HG03097 (cell line): ENCODE data around the gene SRRT.
A peak's percentile ranks its signal among the peaks of the same experiment; 100 is the strongest.

Experiments used
- ATAC-seq: cut with Tn5 transposase; IDR thresholded peaks from one replicate; pipeline ENCODE4 v1.9.1; 2021; ENCODE audit not compliant: unreplicated experiment, low FRiP score

SRRT gene, protein sequence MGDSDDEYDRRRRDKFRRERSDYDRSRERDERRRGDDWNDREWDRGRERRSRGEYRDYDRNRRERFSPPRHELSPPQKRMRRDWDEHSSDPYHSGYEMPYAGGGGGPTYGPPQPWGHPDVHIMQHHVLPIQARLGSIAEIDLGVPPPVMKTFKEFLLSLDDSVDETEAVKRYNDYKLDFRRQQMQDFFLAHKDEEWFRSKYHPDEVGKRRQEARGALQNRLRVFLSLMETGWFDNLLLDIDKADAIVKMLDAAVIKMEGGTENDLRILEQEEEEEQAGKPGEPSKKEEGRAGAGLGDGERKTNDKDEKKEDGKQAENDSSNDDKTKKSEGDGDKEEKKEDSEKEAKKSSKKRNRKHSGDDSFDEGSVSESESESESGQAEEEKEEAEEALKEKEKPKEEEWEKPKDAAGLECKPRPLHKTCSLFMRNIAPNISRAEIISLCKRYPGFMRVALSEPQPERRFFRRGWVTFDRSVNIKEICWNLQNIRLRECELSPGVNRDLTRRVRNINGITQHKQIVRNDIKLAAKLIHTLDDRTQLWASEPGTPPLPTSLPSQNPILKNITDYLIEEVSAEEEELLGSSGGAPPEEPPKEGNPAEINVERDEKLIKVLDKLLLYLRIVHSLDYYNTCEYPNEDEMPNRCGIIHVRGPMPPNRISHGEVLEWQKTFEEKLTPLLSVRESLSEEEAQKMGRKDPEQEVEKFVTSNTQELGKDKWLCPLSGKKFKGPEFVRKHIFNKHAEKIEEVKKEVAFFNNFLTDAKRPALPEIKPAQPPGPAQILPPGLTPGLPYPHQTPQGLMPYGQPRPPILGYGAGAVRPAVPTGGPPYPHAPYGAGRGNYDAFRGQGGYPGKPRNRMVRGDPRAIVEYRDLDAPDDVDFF

DNA sequence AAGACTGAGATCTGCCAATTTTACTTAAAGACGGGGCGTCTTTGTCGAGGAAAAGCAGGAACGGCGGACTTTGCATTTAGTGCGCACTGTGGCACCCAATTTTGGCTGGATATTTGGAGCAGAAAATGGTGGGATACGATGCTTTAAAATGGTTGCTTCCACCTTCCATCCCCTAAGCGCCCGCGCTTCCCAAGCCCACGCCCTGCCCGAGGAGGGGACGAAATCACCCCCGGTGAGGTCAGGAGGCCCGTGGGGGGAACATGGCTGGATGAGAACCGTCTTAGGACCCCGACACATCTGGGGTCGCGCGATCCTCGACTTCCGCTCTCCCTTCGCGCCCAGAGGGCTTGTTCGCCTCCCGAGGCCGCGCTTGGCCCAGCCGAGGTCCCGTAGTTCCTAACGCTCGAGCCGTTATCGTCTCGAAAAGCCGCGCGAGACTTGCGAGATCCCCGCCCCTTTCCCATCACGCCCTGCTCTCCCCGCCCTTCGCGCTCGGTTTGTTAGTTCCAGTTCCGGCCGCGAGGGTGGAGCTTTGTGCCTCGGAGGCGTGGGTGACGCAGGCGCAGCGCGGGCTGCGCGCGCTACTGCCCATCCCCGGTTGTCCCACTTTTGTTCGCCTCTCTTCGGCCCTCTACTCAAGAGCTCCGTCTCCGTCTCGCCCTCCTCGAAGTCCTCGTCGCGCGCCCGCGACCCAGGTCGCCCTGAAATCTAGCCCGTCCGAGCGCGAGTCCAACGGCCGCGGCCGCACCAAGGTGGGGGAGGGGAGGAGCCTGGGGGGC lies at the start of gene SRRT:
SRRT (plus strand) TSS at position 527 of the 779 bp plus-strand sequence. CDS start 488 bp downstream, outside the sequence.
- peak; percentile 79 for ATAC-seq

DNA sequence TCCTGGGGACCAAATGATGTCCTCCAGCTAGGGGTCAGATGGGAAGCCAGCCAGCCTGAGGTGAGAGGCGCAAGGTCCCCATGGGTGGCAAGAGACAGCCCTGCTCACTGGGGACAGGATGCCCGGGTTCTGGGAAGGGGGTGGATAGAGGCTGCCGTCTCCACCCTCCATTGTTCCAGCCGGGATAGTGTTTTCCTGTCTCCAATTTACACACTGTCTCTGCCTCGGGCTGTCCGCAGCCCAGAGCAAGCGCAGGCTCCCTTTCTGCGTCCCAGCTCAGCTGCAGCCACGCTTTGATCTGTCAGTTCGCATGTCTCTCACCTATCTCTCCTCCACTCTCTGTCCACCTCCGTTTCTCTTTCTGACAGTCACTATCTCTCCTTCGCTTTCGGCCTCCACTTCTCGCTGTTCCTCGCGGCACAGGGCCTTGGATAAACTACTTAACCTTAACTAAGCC lies 49.7 kb upstream of the SRRT start:
- no peak for ATAC-seq

DNA sequence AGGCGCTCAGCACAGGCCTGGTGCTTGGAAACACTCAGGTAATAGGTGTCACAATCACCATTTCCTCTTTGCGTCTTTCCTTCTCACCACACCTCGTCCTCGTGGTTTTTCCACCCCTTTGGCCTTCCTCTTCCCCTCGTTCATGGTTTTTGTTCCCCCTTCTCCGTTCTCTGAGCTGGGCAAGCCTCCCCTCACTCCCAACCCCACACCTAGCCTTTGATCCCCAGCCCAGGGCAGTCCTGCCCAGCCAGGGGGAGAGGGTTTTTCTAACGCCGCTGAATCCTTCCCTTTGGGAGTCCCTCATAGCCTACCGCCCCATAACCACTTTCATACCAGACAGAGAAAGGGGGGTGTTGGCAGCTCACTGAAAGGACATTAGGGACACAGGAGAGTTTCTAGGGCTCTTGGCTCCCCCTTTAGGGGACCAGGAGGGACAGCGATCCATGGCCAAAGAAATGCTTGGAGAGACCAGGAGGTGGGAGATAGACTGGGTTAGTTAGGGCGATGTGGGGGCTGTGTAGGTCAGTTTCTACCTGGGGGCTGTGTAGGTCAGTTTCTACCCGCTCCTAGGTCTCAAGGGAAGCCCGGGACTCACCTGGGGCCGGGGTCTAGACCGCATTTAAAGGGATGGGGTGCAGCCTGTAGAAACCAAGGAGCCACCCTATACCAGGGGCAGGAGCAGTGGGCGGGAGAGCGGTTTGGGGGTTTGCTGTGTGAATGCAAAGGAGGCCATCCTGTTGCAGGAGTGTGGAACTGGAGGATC lies 49.0 kb upstream of the SRRT start:
- ATAC-seq = no peak

DNA sequence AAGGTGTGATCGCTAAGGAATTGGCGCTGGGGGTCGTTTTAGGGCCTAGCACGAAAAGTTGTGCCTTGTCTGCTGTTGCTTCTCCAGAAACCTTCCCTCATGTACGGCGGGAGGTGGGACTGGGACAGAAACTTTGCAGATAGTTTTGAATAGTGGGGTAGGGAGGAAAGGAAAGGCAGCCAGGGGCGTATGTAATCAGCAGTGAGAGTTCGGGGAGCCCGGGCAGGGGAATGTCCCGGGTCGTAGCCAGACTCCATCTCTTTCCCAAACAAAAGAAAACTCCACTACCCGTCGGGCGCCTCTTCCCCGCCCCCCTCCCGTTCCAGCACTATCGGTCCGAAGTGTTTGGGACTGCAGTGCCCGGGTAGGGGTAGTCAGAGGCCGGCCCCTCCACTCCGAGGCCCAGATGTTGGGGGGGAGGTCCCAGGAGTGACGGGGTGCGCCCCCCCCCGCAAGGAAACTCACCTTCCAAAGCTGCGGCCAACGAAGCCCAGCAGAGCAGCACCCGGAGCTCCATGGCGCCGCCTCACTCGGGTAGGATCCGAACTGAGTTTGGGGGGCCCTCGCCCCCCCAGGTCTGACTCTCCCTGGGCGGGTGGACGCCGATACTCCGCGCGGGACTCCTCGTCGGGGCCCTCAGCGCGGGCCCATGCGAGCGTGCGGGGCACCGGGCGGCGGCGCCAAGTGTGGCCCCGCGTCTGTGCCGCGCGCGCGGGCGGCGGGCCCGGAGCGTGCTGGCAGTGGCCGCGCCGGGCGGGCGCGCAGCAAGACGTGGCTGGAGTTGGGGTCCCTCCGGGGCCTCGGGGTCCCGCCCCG lies 48.2 kb upstream of the SRRT start:
- no peak for ATAC-seq

DNA sequence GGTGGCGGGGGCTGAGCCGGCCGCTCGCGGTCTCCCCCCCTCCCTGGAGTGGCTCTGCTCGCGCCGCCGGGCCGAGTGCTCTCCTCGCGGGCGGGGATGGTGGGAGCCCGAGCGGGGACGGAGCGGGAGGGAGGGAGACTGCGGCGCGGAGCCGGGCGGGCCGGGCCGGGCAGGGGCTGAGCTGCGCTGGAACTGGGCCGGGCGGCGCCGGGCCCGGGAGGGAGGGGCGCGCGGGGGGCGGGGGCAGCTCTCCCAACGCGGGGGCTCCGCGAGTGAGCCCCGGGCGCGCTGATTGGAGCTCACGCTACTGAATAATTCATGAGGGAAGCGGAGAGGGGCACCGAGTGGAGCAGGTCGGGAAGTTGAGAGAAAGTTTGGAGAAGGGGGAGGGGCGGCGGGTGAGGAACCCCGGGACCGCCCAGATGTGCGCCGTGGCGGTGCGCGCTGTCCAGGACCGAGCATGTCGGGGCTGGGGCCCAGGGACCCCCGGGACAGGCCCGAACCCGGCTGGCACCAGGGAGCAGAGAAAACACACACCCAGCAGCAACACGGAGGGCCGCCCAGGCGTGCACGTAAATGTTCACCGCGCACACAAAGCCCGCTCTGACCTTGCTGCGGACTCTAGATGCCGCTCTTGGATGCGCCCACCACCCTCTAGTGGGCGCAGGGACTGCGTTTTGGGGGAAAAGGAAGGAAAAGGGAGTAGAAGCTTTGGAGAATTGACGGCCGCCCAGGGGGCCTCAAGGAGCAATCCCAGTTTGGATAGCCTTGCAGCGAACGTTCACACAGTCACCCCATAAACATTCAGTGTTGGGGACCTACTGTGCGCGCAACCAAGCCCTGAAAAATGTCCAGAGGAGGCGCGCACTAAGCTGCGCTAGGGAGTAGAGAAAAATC lies 47.3 kb upstream of the SRRT start, which contains the start of gene EPHB4:
EPHB4 (minus strand) TSS at position 194 of the 897 bp plus-strand sequence. CDS start 493 bp downstream, outside the sequence.
- no peak for ATAC-seq

DNA sequence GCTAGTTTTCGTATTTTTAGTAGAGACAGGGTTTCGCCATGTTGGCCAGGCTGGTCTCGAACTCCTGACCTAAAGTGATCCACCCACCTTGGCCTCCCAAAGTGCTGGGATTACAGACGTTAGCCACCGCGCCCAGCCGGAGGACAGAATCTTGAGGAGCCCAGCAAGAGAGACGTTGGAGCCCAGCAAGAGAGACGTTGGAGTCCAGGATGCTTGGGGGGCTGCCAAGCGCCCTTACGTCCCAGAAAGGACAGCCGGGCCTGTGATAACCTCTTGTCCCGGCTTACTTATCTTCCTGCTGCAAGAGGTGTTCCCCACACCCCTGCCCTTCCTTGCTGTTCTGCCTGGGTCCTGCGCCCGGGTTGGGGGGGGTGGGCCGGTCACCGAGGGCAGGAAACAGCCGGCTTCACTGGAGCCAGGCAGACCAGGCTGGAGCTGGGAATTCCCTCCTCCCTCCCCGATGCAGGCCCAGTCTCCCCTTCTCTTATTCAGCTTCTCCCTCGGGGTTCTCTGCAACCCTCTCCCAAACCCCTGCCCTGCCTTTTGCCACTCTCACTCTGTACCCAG lies 45.7 kb upstream of the SRRT start:
- no peak for ATAC-seq

DNA sequence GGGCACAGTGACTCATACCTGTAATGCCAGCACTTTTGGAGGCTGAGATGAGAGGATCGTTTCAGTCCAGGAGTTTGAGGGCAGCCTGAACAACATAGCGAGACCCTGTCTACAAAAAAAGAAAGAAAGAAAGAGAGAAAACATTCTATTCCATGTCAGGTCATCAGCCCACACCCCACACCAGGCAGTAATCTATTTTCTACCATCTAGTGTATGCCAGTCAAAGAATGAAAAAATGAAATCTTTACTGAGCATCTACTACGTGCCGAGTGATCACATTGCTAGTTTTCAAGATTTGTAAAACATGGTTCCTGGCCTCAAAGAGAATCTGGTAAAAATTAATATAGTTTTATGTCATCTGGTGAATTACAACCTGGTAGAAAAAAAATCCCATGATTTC lies 44.5 kb upstream of the SRRT start:
- ATAC-seq = no peak

DNA sequence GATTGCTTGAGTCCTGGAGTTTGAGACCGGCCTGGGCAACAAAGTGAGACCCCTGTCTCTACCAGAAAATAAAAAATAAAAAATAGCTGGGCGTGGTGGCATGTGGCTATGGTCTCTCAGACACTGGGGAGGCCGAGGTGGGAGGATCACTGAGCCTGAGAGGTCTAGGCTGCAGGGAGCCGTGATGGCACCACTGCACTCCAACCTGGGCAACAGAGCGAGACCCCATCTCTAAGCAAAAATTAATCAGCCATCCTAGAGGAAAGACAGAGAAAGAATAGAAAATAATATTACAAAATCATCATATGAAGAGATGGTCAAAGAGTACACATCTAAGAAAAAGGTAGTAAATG lies 42.6 kb upstream of the SRRT start:
- ATAC-seq = no peak

DNA sequence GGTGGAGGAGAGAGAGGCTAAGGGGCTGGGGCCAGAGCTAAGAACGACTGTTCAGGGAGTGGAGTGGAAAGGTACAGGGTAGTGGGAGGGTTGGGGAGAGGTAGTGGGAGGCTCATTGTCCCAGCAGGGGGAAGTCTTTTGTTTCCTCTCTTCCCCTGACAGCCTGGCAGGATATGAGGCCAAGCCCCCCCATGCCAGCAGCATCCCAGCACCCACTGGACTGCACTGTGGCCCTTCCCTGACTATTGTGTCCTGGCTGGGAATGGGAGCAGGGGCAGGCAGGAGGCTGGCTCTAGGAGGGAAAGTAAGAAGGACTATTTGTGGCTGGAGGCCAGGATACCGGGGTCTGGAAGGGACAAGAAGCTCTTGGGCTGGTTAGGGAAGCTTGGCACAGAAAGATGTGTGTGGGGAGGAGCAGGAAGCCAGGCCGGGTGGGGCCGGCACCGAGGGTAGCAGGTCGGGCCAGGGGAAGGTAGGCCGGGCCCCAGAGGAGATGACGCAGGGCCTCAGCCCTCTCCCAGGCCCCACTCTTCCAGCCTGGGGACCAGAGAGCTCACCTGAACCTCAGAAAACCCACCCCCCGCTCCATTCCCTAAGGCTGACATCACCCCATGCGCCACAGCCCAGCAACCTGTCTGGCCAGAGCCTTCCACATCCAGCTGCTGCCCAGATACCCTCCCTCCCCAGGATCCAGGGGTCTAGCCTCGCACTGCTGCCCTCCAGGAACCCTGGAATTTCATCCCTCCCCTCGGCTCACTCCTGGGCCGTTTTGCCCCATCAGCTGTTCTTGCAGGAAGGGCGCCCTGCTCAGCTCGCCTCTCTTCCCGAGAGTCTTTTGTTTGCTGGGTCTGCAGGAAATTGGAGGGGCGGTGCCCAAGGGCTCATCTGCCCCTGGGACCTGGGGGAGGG lies 38.7 kb upstream of the SRRT start:
- ATAC-seq = no peak

DNA sequence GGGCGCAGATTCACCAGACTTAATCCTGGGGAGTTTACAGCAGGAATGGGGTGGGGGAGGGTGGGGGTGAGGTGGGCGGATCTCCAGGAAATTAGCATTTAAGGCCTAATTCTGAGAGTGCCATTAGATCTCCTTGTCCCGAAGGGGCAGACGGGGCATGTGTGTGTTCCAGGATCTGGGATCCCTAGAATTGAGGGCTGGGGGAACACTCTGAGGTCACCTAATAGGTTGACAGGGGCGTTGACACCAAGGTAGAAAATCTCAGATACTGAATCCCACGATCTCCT lies 38.1 kb upstream of the SRRT start:
- ATAC-seq = no peak

DNA sequence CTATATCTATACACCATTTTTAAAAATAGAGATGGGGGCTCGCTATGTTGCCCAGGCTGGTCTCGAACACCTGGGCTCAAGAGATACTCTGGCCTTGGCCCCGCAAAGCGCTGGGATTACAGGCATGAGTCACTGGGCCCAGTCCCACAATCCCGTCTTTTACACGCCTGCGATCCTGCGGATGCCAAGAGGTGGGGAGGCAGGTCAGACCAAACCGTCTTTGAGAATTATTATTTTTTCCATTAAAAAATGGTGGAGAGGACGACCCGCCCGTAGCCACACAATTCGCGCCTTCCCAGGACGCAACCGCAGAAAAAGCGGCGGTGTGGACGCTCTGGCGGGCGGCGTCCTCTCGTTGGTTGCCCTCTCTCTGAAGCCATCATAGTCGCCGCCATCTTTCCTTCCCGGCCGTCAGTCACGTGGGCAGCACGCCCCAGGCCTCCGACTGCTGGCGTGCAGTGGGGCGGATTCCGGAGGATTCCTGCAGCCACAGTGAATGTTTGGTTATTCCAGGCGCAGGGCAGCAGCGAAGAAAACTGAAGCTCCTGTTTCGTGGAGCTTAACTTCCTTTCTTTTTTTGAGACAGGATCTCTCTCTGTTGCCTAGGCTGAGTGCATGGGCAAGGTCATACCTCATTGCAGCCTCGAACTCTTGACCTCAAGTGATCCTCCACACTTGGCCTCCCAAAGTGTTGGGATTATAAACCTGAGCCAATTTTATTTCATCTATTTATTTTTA lies 37.6 kb upstream of the SRRT start:
- ATAC-seq = no peak

DNA sequence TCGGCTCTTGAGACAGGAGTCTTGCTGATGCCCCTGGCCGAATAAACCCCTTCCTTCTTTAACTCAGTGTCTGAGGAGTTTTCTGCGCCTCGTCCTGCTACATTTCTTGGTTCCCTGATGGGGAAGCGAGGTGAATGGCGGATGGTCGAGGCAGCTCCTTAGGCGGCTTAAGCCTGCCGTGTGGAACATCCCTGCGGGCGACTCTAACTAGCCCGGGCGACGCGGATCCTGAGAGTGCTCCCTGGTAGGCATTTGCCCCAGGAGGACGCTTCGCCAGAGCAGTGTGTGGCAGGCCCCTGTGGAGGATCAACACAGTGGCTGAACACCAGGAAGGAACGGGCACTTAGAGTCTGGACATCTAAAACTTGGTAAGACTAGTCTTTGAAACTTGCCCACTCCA lies 35.5 kb upstream of the SRRT start:
- ATAC-seq = no peak

DNA sequence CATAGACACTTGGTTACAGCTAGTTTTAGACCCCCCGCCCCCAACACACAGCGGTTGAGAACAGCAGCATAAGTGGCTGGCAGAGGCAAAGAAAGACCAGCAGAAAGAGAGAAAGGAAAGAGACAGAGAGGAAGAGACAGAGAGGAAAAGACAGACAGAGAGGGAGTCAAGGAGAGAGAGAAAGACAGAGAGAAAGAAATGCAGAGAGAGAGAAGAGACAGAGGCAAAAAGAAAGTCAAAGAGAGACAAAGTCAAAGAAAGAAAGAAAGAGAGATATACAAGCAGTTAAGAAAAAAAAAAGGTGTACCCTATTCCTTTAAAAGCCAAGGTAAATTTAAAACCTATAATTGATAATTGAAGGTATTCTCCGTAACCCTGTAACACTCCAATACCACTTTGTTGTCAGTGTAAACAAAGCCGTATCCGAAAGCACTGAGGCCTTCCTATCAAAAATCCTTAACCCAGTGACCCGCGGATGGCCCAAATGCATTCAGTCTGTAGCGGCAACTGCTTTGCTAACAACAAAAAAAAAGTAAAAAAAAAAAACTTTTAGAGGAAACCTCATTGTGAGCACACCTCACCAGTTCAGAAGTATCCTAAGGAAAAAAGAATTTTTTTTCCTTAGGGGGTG lies 34.3 kb upstream of the SRRT start:
- ATAC-seq = no peak

DNA sequence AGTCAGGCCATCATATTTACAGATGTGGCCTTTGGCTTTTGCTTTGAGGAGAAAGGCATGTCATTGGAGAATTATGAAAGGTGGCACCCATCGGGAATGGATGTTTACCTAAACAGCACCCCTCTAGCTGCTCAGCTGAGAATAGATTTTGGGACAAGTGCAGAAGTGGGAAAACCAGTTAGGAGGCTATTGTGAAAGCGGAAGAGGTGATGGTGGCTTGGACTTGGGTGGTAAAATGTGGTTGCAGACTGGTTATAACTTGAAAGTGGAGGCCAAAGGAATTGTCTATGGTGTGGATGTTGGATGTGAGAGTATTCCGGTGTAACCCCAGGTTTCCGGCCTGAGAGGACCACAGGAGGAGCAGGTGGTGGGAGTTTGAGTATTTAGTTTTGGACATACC lies 27.5 kb upstream of the SRRT start:
- no peak for ATAC-seq

DNA sequence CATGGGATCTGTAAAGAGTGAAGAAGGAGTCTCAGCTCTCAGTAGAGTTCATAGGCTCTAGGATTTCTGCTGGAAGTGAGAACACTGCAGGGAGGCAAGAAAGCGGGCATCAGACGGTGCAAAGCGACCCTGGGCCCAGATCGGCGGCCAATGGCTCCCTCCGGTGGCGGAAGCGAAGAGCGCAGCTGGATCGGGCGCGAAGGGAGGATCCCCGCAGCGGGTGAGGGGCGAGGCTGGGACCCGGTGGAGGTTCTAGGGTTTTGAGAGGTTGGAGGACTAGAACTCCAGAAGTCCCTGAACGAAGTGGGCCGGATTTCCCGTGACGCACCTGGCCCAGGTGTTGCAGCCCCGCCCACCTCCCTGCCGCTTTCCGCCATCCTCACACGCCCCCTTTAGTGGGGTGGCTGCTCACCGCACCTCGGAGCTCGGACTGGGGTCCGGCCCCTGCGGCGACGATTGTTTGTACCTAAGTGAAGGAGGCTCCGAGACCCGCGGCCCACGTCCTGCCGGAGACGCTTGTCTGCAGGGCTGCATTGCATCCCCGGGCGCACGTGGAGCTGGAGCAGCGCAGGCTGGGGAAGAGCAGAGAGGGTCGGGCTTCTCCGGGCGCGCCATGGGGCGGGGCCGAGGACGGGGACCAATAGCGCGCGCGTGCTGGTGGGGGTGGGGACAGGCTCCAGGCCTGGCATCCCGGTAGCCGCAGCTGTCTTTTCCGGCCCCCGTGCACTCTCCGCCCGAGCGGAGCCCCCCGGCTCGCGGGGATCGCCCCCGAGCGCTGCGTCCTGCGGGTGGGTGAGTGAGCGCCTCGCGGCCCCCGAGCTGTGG lies 22.6 kb upstream of the SRRT start, which contains the start of gene SLC12A9:
SLC12A9 (plus strand) TSS at position 666 of the 825 bp plus-strand sequence. CDS start 1,485 bp downstream, outside the sequence.
- peak; percentile 79 for ATAC-seq
